Measurements from ENCODE around the gene ACP6.
A peak's percentile ranks its signal among the peaks of the same experiment; 100 is the strongest.
"Not testable (repeated sequence)": the region's sequence is repeated elsewhere in the genome, so short reads cannot be mapped to it uniquely, and the experiment has no call there.

The ACP6 gene

GRCh38 chr1:147620543-147620942, 49.8 kb downstream of the ACP6 start:
- DNase-seq (ENCODE audit: low spot score) = no peak

- no peak for DNase-seq (ENCODE audit: low spot score)
These were observed 50.6 kb downstream of the ACP6 start for GRCh38 chr1:147619741-147620140.

GRCh38 chr1:147618771-147619170, 51.6 kb downstream of the ACP6 start:
- DNase-seq (ENCODE audit: low spot score) = no peak

GRCh38 chr1:147618077-147618569, 52.2 kb downstream of the ACP6 start:
- DNase-seq (ENCODE audit: low spot score) = no peak

- DNase-seq (ENCODE audit: low spot score) = not testable (repeated sequence)
These were observed 55.4 kb downstream of the ACP6 start for GRCh38 chr1:147614966-147615365.

- DNase-seq (ENCODE audit: low spot score) = no peak
These were observed 56.8 kb downstream of the ACP6 start for GRCh38 chr1:147613506-147613905.

- DNase-seq (ENCODE audit: low spot score) = no peak
These were observed 58.0 kb downstream of the ACP6 start for GRCh38 chr1:147612366-147612765.

GRCh38 chr1:147611586-147611985, 58.7 kb downstream of the ACP6 start:
- no peak for DNase-seq (ENCODE audit: low spot score)

GRCh38 chr1:147611021-147611426, 59.3 kb downstream of the ACP6 start:
- DNase-seq (ENCODE audit: low spot score) = no peak

- no peak for DNase-seq (ENCODE audit: low spot score)
These were observed 61.0 kb downstream of the ACP6 start for GRCh38 chr1:147609358-147609757.

GRCh38 chr1:147608596-147608995, 61.7 kb downstream of the ACP6 start:
- DNase-seq (ENCODE audit: low spot score) = no peak

GRCh38 chr1:147605591-147605990, 64.7 kb downstream of the ACP6 start:
- no peak for DNase-seq (ENCODE audit: low spot score)

GRCh38 chr1:147603986-147604385, 66.3 kb downstream of the ACP6 start:
- DNase-seq (ENCODE audit: low spot score) = no peak

- DNase-seq (ENCODE audit: low spot score) = no peak
These were observed 69.9 kb downstream of the ACP6 start for GRCh38 chr1:147600119-147601111.

GRCh38 chr1:147599362-147600118, 70.8 kb downstream of the ACP6 start:
- DNase-seq (ENCODE audit: low spot score) = peak; percentile 70

- no peak for DNase-seq (ENCODE audit: low spot score)
These were observed 71.5 kb downstream of the ACP6 start for GRCh38 chr1:147598621-147599361.

- DNase-seq (ENCODE audit: low spot score) = no peak
These were observed 73.3 kb downstream of the ACP6 start for GRCh38 chr1:147597010-147597409.
